NT2/D1 (cell line): Measurements from ENCODE around the gene IGLON5.

ENCODE experiments used
- DNase-seq: peaks from one replicate; pipeline ENCODE4 v3.0.0-alpha.2; 2011; ENCODE audit warnings: low read depth, low spot score
- H3K27me3 ChIP-seq: 2 replicates; pipeline ENCODE4 v1.6.0; 2011; ENCODE audit warnings: mild to moderate bottlenecking; ENCODE audit not compliant: insufficient read length, insufficient read depth
- H3K36me3 ChIP-seq: 2 replicates; pipeline ENCODE4 v1.6.1; 2011; ENCODE audit warnings: mild to moderate bottlenecking, low read length, mixed read lengths; ENCODE audit not compliant: insufficient read depth, insufficient read length
- H3K4me1 ChIP-seq: 2 replicates; pipeline ENCODE4 v1.5.1; 2011; ENCODE audit not compliant: insufficient read depth, insufficient read length
- H3K4me3 ChIP-seq: 2 replicates; pipeline ENCODE4 v1.5.1; 2011; ENCODE audit warnings: low read depth; ENCODE audit not compliant: insufficient read length
- H3K9ac ChIP-seq: 2 replicates; pipeline ENCODE4 v1.6.0; 2011; ENCODE audit warnings: low read depth; ENCODE audit not compliant: insufficient read length
- H3K9me3 ChIP-seq: 2 replicates; pipeline ENCODE4 v1.5.1; 2011; ENCODE audit warnings: mild to moderate bottlenecking, low read length; ENCODE audit not compliant: insufficient read depth
- SUZ12 ChIP-seq: IDR thresholded peaks from 2 replicates; pipeline ENCODE4 v1.6.1; 2011; ENCODE audit not compliant: insufficient read length, insufficient read depth; ENCODE audit errors: extremely low read depth
- YY1 ChIP-seq: IDR thresholded peaks from 2 replicates; pipeline ENCODE4 v1.6.1; 2011; ENCODE audit not compliant: insufficient read length, insufficient read depth
- ZNF274 ChIP-seq: IDR thresholded peaks from 2 replicates; pipeline ENCODE4 v1.6.1; 2011; ENCODE audit warnings: mild to moderate bottlenecking, low read depth, low read length

The IGLON5 gene

GRCh38 chr19:51318687-51319648 is 7.5 kb downstream of the IGLON5 start:
- DNase-seq, result no peak
- no peak overlapping the region for H3K4me3 ChIP-seq
- no peaks in the 10 kb centered on the region for H3K9me3 ChIP-seq
- no peaks in the 10 kb centered on the region for H3K27me3 ChIP-seq
- peaks cover 5% of the 10 kb centered on the region for H3K4me1 ChIP-seq
- TF ChIP-seq ZNF274 (no peak), SUZ12 (no peak), YY1 (no peak)
- H3K36me3 ChIP-seq, result no peaks in the 10 kb centered on the region
- H3K9ac ChIP-seq, result no peak overlapping the region

GRCh38 chr19:51319649-51320279 is 8.3 kb downstream of the IGLON5 start:
- Histone ChIP-seq H3K36me3 (peaks cover 3% of the 10 kb centered on the region), H3K27me3 (no peaks in the 10 kb centered on the region), H3K4me3 (no peak overlapping the region), H3K4me1 (peaks cover 5% of the 10 kb centered on the region), H3K9ac (no peak overlapping the region), H3K9me3 (no peaks in the 10 kb centered on the region)
- no peak for DNase-seq
- no peak for TF ChIP-seq YY1
- TF ChIP-seq SUZ12, result no peak
- TF ChIP-seq ZNF274, result no peak

GRCh38 chr19:51320280-51320657 is 8.8 kb downstream of the IGLON5 start:
- peaks cover 5% of the 10 kb centered on the region for H3K4me1 ChIP-seq
- no peak overlapping the region for H3K9ac ChIP-seq
- H3K36me3 ChIP-seq, result peaks cover 3% of the 10 kb centered on the region
- no peaks in the 10 kb centered on the region for H3K27me3 ChIP-seq
- TF ChIP-seq ZNF274, result no peak
- no peak for TF ChIP-seq YY1
- no peak for TF ChIP-seq SUZ12
- H3K9me3 ChIP-seq, result no peaks in the 10 kb centered on the region
- no peak for DNase-seq
- no peak overlapping the region for H3K4me3 ChIP-seq

- no peaks in the 10 kb centered on the region for H3K27me3 ChIP-seq
- peaks cover 3% of the 10 kb centered on the region for H3K36me3 ChIP-seq
- no peak overlapping the region for H3K9ac ChIP-seq
- no peak for DNase-seq
- TF ChIP-seq YY1 (no peak), SUZ12 (no peak), ZNF274 (no peak)
- no peak overlapping the region for H3K4me3 ChIP-seq
- H3K9me3 ChIP-seq, result no peaks in the 10 kb centered on the region
- H3K4me1 ChIP-seq, result peaks cover 5% of the 10 kb centered on the region
Measured at GRCh38 chr19:51321799-51322198, 10.4 kb downstream of the IGLON5 start.

GRCh38 chr19:51323481-51324166 is 12.2 kb downstream of the IGLON5 start:
- Histone ChIP-seq H3K9me3 (no peaks in the 10 kb centered on the region), H3K4me3 (no peak overlapping the region), H3K36me3 (peaks cover 3% of the 10 kb centered on the region), H3K27me3 (no peaks in the 10 kb centered on the region), H3K4me1 (peaks cover 8% of the 10 kb centered on the region), H3K9ac (no peak overlapping the region)
- DNase-seq, result no peak
- TF ChIP-seq YY1, result no peak
- TF ChIP-seq SUZ12, result no peak
- TF ChIP-seq ZNF274, result no peak

- DNase-seq, result no peak
- no peak overlapping the region for H3K9ac ChIP-seq
- H3K36me3 ChIP-seq, result peaks cover 3% of the 10 kb centered on the region
- TF ChIP-seq SUZ12 (no peak), YY1 (no peak), ZNF274 (no peak)
- no peaks in the 10 kb centered on the region for H3K27me3 ChIP-seq
- peaks cover 8% of the 10 kb centered on the region for H3K4me1 ChIP-seq
- no peaks in the 10 kb centered on the region for H3K9me3 ChIP-seq
- no peak overlapping the region for H3K4me3 ChIP-seq
Measured at GRCh38 chr19:51324167-51324481, 12.7 kb downstream of the IGLON5 start.
